Neuronal stem cell (in vitro differentiated cells): ENCODE measurements around the gene ARRDC4.

Source experiments
- DNase-seq: peaks from one replicate; pipeline ENCODE4 v3.0.0-alpha.2; 2013; ENCODE audit warnings: low spot score
- H2AFZ ChIP-seq: one replicate; pipeline ENCODE4 v1.6.1; 2013; ENCODE audit warnings: mild to moderate bottlenecking, low read length, inconsistent platforms
- H2AK5ac ChIP-seq: 2 replicates; pipeline ENCODE4 v1.6.1; 2013; ENCODE audit warnings: low read depth, mild to moderate bottlenecking, inconsistent platforms, low read length, moderate library complexity, mixed read lengths
- H2BK120ac ChIP-seq: 2 replicates; pipeline ENCODE4 v1.6.1; 2013; ENCODE audit warnings: low read depth, mild to moderate bottlenecking, inconsistent platforms, low read length, moderate library complexity, mixed read lengths
- H2BK12ac ChIP-seq: one replicate; pipeline ENCODE4 v1.6.1; 2013; ENCODE audit warnings: low read length, inconsistent platforms
- H2BK15ac ChIP-seq: 2 replicates; pipeline ENCODE4 v1.6.1; 2013; ENCODE audit warnings: mild to moderate bottlenecking, low read length, inconsistent platforms, mixed read lengths
- H2BK5ac ChIP-seq: one replicate; pipeline ENCODE4 v1.6.1; 2013; ENCODE audit warnings: inconsistent platforms, mild to moderate bottlenecking, low read length, moderate library complexity
- H3K14ac ChIP-seq: one replicate; pipeline ENCODE4 v1.6.1; 2013; ENCODE audit warnings: low read length, inconsistent platforms
- H3K18ac ChIP-seq: 2 replicates; pipeline ENCODE4 v1.6.1; 2013; ENCODE audit warnings: low read length, inconsistent platforms
- H3K23ac ChIP-seq: 2 replicates; pipeline ENCODE4 v1.6.1; 2013; ENCODE audit warnings: low read depth, mild to moderate bottlenecking, mixed read lengths, low read length, inconsistent platforms; ENCODE audit not compliant: poor library complexity
- H3K27ac ChIP-seq: replicated peaks from 3 replicates; pipeline ENCODE4 v1.5.1; 2013; ENCODE audit warnings: low read length, inconsistent platforms
- H3K27me3 ChIP-seq, 3 experiments: 2 replicates each; pipeline ENCODE4 v1.6.1; 2013; ENCODE audit warnings: low read length in 3 of 3, mild to moderate bottlenecking in 2 of 3, inconsistent platforms in 1 of 3, low read depth in 1 of 3, mixed read lengths in 1 of 3, moderate library complexity in 1 of 3; ENCODE audit not compliant: control insufficient read depth in 3 of 3, insufficient read depth in 3 of 3
- H3K36me3 ChIP-seq, 2 donors: replicated peaks in 1 of 2; 2 replicates each; pipeline ENCODE4 v1.6.1; 2013; ENCODE audit warnings: low read length in 2 of 2; ENCODE audit not compliant: control insufficient read depth in 2 of 2, insufficient read depth in 2 of 2
- H3K4ac ChIP-seq: 2 replicates; pipeline ENCODE4 v1.6.1; 2013; ENCODE audit warnings: inconsistent platforms, mild to moderate bottlenecking, low read length, moderate library complexity
- H3K4me1 ChIP-seq, 2 donors: 1 replicate in 1 of 2; 2 replicates in 1 of 2; pipeline ENCODE4 v1.6.1; 2013; ENCODE audit warnings: low read length in 2 of 2, low read depth in 1 of 2; ENCODE audit not compliant: control insufficient read depth in 2 of 2, insufficient read depth in 1 of 2
- H3K4me2 ChIP-seq: one replicate; pipeline ENCODE4 v1.6.1; 2013; ENCODE audit warnings: mild to moderate bottlenecking, low read length, inconsistent platforms; ENCODE audit not compliant: insufficient read depth, poor library complexity, severe bottlenecking
- H3K4me3 ChIP-seq, 2 donors: 2 replicates each; pipeline ENCODE4 v1.5.1; 2013; ENCODE audit warnings: low read length in 2 of 2, mild to moderate bottlenecking in 2 of 2, inconsistent platforms in 1 of 2, moderate library complexity in 1 of 2
- H3K79me1 ChIP-seq: one replicate; pipeline ENCODE4 v1.6.1; 2013; ENCODE audit warnings: low read depth, mild to moderate bottlenecking, inconsistent platforms, low read length, moderate library complexity
- H3K9ac ChIP-seq: one replicate; pipeline ENCODE4 v1.6.1; 2013; ENCODE audit warnings: mild to moderate bottlenecking, low read depth, low read length, inconsistent platforms; ENCODE audit not compliant: poor library complexity
- H3K9me3 ChIP-seq, 2 donors: replicated peaks in 1 of 2; 2 replicates each; pipeline versions ENCODE3 to v1.6.1; 2013; ENCODE audit warnings: low read length in 2 of 2, mild to moderate bottlenecking in 2 of 2, inconsistent platforms in 1 of 2, low read depth in 1 of 2, mixed read lengths in 1 of 2, moderate library complexity in 1 of 2; ENCODE audit not compliant: control insufficient read depth in 2 of 2, insufficient read depth in 1 of 2
- H4K8ac ChIP-seq: one replicate; pipeline ENCODE4 v1.6.1; 2013; ENCODE audit warnings: low read depth, mild to moderate bottlenecking, inconsistent platforms, low read length, moderate library complexity
- H4K91ac ChIP-seq: one replicate; pipeline ENCODE4 v1.6.1; 2013; ENCODE audit warnings: low read length, low read depth, mild to moderate bottlenecking, inconsistent platforms; ENCODE audit not compliant: poor library complexity
- WGBS, 2 donors: extraction: QIAGEN DNeasy Blood & Tissue Kit; methylation state at CpG; one replicate each; pipeline ENCODE4 v1.1.7; 2013; ENCODE audit warnings: missing lambda C conversion rate in 2 of 2, mixed read lengths in 1 of 2; ENCODE audit not compliant: insufficient read length in 2 of 2, insufficient replicate concordance in 1 of 2; ENCODE audit errors: extremely low coverage in 2 of 2; 5-methylcytosine and 5-hydroxymethylcytosine counted together

ARRDC4 gene

DNA sequence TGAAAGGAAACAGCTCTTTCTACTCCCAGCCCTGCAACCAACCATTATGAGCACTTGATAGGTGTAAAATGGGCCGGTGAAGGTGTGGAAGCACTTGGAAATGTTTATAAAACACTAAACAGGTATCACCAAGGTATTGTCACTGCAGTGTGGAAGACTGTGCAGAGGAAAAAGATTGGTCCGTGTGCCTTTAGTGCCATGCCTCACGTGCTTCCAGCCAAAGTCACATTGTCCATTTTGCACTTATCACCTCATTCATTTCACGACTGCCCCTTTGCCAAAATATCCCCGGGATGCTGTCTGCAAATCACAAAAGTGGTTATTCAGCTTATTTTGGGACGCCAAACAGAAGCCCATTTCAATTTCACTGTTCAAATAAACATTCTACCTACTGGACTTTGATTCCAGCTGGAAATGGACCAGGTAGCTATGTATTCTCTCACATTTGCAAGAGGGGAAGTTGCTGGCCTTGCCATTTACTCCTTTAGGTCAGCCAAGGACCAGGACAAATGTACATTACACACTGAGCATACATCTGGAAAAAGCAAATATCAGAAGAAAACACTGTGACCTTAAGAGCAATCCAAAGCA is 58.4 kb downstream of the ARRDC4 start:
- H3K79me1 ChIP-seq: no peaks in the 10 kb centered on the region
- H3K14ac ChIP-seq: no peak overlapping the region
- DNase-seq: no peak
- no peak overlapping the region for H3K9ac ChIP-seq
- H4K91ac ChIP-seq: no peak overlapping the region
- no peak overlapping the region for H2AK5ac ChIP-seq
- no peak overlapping the region for H3K27ac ChIP-seq
- H3K18ac ChIP-seq: no peak overlapping the region
- H2BK120ac ChIP-seq: no peak overlapping the region
- WGBS, 2 donors: no CpG with 5 or more reads among the region's 6 CpGs
- no peaks in the 10 kb centered on the region for H3K9me3 ChIP-seq
- H2BK15ac ChIP-seq: no peak overlapping the region
- no peaks in the 10 kb centered on the region for H3K27me3 ChIP-seq
- no peak overlapping the region for H2BK12ac ChIP-seq
- H3K4ac ChIP-seq: no peak overlapping the region
- no peaks in the 10 kb centered on the region for H3K36me3 ChIP-seq
- no peak overlapping the region for H2BK5ac ChIP-seq
- no peak overlapping the region for H3K4me3 ChIP-seq
- H3K4me2 ChIP-seq: no peak overlapping the region
- H3K23ac ChIP-seq: no peak overlapping the region
- no peaks in the 10 kb centered on the region for H3K4me1 ChIP-seq
- no peak overlapping the region for H4K8ac ChIP-seq
- no peak overlapping the region for H2AFZ ChIP-seq
